HG03565 (cell line): ENCODE results near the gene DYNC1I1.
"Not testable (repeated sequence)": the region's sequence is repeated elsewhere in the genome, so short reads cannot be mapped to it uniquely, and the experiment has no call there.

Experiments used
- ATAC-seq: cut with Tn5 transposase; IDR thresholded peaks from one replicate; pipeline ENCODE4 v1.9.1; 2021; ENCODE audit warnings: mild to moderate bottlenecking, moderate library complexity; ENCODE audit not compliant: unreplicated experiment

DYNC1I1 gene

GRCh38 chr7:95906851-95907250 is 134.5 kb downstream of the DYNC1I1 start:
- ATAC-seq, result no peak

- no peak for ATAC-seq
Observed at GRCh38 chr7:95907337-95907736, 135.0 kb downstream of the DYNC1I1 start.

- ATAC-seq, result no peak
Observed at GRCh38 chr7:95908499-95908898, 136.1 kb downstream of the DYNC1I1 start.

- no peak for ATAC-seq
Observed at GRCh38 chr7:95910341-95910740, 138.0 kb downstream of the DYNC1I1 start.

GRCh38 chr7:95915731-95916130 is 143.4 kb downstream of the DYNC1I1 start:
- ATAC-seq, result no peak

GRCh38 chr7:95916573-95917297 is 144.4 kb downstream of the DYNC1I1 start:
- no peak for ATAC-seq

GRCh38 chr7:95917634-95918033 is 145.3 kb downstream of the DYNC1I1 start:
- ATAC-seq, result no peak

GRCh38 chr7:95919556-95919955 is 147.2 kb downstream of the DYNC1I1 start:
- no peak for ATAC-seq

- ATAC-seq, result no peak
Observed at GRCh38 chr7:95921543-95921942, 149.2 kb downstream of the DYNC1I1 start.

GRCh38 chr7:95922191-95922590 is 149.8 kb downstream of the DYNC1I1 start:
- ATAC-seq, result no peak

GRCh38 chr7:95925236-95925635 is 152.9 kb downstream of the DYNC1I1 start:
- no peak for ATAC-seq

GRCh38 chr7:95925971-95926370 is 153.6 kb downstream of the DYNC1I1 start:
- ATAC-seq, result no peak

GRCh38 chr7:95927756-95928155 is 155.4 kb downstream of the DYNC1I1 start:
- no peak for ATAC-seq

- ATAC-seq, result no peak
Observed at GRCh38 chr7:95929710-95930280, 157.4 kb downstream of the DYNC1I1 start.

- no peak for ATAC-seq
Observed at GRCh38 chr7:95931460-95932232, 159.3 kb downstream of the DYNC1I1 start.

GRCh38 chr7:95933618-95934017 is 161.3 kb downstream of the DYNC1I1 start:
- no peak for ATAC-seq

- ATAC-seq, result not testable (repeated sequence)
Observed at GRCh38 chr7:95944867-95945266, 172.5 kb downstream of the DYNC1I1 start.

- no peak for ATAC-seq
Observed at GRCh38 chr7:95950698-95951097, 178.3 kb downstream of the DYNC1I1 start.

GRCh38 chr7:95951531-95951930 is 179.2 kb downstream of the DYNC1I1 start:
- no peak for ATAC-seq

- no peak for ATAC-seq
Observed at GRCh38 chr7:95951997-95952795, 179.8 kb downstream of the DYNC1I1 start.

GRCh38 chr7:95952851-95953250 is 180.5 kb downstream of the DYNC1I1 start:
- ATAC-seq, result no peak
